T1000 (cell line): Measurements from ENCODE around the gene MFAP5.
"Not testable (repeated sequence)": the region's sequence is repeated elsewhere in the genome, so short reads cannot be mapped to it uniquely, and the experiment has no call there.

Source experiments
- DNase-seq: peaks from one replicate; lab custom pipeline; 2025; ENCODE audit warnings: mixed read lengths; lab: John Stamatoyannopoulos, UW

Gene MFAP5

DNA sequence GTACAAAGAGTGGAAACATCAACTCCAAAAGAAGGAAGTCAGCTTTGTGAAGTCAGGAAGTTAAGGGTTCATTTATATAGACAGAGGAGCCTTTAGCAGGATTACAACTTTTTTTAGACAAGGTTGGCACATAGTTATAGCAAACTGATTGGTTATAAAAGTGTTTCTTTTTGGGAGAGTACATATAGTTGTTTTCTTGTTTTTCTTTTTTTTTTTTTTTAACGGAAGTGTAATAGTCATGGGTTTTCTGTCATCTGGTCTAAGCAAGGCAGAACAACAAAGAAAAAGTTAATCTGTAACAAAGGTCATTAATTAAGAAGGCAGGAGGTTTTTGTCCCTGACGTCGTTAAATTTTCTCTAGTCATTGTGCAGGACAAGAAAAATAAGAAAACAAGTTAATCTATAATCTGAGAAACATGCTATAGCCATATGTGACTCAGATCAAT is 13.0 kb upstream of the MFAP5 start:
- no peak for DNase-seq

DNA sequence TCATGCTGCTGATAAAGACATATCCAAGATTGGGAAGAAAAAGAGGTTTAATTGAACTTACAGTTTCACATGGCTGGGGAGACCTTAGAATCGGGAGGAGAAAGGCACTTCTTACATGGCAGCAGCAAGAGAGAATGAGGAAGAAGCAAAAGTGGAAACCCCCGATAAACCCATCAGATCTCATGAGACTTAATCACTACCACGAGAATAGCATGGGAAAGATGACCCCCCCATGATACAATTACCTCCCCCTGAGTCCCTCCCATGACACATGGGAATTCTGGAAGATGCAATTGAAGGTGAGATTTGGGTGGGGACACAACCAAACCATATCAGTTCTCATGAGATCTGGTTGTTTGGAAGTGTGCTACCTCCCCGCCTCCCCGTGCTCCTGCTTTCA is 9.8 kb upstream of the MFAP5 start:
- DNase-seq, result no peak

DNA sequence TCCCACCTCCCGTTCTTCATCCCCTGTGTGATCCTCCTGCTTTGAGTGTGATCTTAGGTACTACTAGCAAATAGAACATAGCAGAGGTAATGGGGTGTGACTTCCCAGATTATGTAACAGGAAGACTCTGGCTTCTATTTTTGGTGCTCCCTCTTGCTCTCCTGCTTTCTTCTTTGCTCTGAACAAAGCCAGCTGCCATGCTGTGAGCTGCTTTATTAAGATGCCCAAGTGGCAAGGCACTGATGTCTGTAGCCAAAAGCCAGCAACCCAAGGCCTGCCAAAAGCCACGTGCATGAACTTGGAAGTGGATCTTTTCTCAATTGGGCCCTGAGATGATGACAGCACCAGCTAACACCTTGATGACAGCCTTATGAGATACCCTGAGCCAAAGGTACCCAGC is 5.8 kb upstream of the MFAP5 start:
- no peak for DNase-seq

DNA sequence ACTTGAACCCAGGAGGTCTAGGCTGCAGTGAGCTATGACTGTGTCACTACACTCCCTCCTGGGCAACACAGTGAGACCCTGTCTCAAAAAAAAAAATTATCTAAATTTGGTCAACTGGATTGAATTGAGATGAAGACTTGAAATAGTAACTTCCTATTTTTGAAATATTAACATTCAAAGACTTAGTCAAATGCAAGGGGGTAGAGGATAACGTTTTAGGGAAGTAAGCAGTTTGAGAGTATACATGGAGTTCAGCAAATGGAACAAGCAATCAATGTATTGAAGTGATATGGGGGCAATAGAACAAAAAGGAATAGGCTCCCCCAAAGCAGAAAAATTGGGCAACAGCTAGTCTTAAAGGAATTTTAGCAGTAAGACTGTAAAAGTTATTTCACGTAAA is 4.6 kb upstream of the MFAP5 start:
- DNase-seq, result no peak

DNA sequence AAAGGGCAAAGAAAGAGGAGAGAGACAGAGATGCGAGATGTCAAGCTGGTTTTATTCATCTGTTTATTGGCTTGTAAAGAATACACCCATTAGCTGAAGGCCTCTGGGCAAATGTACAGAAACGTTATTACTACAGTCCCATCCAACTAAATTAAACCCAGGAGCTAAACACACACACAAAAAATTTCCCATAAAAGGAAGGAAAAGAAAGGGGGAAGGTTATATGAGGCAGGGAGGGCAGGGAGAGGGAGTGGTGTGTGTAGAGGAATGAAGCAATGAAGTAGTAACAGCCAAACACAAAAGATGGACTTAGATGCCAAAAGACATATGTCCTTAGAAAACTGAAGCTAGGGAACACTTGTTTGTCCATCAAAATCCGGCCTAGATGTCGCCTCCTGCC is 3.1 kb upstream of the MFAP5 start:
- DNase-seq, result no peak

DNA sequence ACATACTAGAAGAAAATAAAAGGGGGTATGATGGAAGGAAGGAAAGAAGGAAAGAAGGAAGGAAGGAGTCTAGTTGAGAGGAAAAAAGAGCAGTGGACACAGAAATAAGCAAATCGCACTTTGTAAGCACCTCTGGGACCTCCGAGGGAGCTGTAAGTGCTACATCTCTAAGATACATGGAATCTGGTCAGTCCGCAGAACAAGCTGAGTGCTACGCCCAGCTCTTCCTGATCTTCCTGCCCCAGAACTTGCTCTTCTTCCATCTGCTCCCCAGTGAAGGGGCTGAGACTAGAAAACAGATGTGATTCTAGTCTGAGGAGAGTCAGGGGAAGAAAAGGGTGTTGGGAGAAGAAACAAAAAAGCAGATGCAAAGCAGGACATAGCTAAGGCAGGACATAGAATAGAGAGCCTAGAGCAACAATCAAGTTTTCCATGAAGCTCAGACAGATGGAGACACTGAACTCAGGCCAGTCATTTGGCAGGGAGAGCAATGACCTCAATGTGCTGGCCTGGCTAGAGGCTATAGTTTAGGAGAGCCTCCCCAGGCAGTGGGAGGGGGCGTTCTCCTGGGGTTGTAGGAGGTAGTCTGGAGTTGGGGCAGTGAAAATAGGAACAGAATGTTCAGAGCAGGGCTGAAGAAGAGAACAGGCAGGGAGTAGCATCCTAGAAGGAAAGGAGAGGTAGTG is 1.7 kb upstream of the MFAP5 start:
- DNase-seq, result no peak

DNA sequence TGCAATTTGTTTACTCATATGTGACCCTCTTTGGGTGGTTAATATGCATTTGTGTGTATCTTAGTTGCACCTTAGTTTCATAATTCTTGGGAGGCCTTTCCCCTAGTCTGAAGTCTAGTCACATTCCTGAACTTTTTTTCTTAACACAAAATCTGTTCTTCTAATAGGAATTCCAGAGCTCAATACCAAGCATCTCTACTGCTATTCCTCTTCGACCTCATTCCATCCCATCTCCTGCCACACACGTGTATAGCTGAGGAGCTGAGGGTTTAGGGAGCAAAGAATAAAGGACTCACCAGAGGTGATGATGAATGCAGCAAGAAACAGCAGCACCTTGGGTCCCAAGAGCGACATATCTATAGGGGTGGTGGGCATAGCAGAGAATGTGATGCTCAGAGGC is 875 bp downstream of the MFAP5 start:
- DNase-seq, result no peak

DNA sequence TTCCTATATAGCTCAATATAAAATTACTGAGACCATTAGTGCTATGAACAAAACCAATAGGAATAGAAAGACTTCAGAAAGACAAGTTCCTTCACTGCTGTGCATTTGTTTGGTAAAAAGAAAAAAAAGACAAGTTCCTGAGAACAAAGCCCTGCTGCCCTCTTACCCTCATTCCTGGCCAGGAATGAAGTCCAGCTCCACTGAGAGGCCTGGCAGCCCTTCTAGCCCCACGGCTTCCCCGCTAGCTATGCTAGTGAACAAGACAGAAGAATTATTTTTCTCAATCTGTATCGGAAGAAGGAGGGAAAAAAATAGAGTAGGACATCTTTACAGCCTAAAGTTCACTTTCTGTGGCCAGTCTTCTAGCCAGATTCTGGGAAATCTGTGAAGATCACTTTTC is 1.6 kb downstream of the MFAP5 start:
- no peak for DNase-seq

DNA sequence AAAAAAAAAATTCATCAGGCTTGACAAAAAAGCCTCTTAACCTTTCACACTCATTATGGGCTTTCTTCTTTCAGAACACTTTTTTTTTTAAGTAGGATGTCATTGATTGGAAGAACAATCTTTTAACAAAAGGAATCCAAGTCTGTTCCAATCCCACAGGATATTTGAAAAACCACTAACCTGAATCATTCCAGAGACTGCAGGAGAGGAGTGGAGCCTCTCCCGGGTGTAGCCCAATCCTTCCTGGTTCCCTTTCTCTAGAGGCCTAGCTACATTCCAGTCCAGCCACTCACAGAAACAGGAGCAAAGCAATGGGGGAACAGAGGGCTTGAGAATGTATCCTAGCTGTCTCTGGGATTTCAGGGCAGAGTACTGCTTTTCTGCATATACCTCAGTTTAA is 4.3 kb downstream of the MFAP5 start:
- no peak for DNase-seq

DNA sequence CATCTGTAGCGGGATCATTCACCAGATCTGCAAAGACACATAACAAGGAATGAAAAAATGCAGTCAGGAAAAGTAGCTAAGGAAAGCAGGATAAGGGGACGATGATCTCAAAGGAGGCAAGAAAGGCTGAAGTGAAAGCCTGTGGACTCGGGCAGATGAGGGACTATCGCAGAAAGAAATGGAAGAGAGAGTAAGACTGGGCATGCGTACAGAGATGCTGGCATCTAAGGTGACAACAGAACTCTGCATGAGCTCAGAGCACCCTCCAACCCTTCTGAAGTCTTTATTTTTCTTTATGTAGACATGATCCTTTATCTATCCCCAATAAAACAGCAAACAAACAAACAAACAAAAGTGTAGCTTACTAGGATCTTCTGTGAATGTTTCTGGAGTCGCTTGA is 7.2 kb downstream of the MFAP5 start:
- no peak for DNase-seq

DNA sequence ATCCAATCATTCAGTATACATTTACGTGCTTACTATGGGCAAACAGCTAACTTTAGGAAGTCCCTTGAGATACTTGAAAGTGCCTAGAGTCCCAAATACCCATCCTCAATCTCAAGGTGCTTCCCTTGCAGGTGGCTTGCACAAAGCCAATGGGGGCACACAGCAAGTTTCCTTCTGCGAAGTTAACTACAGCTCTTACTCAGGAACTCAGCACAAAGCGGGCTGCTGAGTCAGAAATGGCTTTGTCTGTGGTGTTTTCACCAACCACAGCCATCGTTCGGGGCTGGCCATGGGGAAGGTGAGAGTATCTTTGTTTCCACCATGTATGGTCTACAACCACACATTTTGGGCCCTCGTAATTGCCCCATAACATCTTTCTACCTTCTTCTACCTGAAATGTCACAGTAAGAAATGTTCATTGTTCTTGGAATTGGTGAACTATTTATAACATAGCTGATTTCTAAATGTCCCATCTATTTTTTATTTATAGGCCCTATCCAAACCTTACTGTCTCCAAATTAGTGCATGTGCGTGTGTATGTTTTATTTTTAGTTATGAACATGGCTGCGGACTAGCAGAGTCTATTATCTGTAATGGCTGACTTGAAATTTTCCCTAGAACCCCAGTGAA is 13.9 kb downstream of the MFAP5 start:
- no peak for DNase-seq

DNA sequence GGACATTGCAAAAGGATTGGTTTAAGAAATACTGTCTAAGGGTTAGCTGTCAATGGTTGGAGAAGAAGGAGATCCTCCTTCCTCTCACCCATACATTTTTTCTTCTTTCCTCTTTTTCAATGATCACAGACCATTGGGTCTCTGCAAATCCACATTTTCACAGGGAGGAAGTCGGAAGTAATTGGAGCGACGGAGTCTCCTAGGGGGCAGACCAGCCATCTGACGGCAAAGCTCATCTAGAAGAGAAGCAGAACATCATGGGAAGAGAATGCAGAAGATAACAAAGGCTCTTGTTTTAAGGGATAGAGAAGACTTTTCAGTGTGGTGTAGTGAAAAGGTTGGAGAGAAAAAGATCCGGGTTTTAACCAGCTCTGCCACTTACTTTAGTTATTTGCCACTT is 14.7 kb downstream of the MFAP5 start:
- DNase-seq, result no peak

DNA sequence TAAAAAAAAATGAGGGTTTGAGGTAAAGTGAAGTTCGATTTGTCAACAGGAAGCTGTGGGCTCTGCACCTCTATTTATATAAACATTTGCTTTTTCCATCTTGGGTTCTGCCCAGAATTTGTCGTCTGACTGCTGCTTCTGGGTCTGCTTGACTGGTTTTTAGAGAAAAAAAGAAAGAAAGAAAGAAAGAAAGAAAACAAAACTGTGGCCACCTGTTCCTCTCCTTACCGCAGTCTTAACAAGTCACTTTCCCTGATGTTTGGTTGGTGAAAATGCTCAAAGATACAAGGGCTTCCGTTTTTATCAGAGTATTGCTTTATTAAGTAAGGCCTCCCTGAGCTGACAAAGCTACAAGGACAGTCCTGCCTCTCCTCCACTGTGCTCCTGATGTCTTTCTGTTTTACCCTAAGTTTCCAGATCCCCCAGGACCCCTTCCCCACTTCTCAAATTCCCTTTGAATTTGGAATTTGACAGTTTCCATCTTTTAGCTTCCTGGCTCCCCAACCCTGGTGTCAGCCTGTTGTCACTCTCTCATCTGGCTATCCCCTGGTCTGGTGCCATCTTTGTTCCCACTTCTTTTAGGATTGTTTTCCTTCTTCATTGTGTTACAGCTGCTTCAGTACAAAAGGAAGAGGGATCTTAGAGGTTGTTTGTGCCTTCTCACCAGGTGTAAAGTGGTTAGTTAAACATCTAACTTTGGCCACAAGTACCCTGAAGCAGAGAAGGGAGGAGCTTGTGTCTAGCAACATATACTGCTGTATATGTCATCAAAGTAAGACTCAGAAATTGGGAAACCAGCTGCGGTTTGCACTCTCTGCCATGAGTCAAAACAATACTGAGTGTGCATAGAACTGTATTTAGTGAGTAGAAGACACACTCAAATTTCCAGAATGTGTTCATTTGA is 18.0 kb downstream of the MFAP5 start:
- no peak for DNase-seq

DNA sequence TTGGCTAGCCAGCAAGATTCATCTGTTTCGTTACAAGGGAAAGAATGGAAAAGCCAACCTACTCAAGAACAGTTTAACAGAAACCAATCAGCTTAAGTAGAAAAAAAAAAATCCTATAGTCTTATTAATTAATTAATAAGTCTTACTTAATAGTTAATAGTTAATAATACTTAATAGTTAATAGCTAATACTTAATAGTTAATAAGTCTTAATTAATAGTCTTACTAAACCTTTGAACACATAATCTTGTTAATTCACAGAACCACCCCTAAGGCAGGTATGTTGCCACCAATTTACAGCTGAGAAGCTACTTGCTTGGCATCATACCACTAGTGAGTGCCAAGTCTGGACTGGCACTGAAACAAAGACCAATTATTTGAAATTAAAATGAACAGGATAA is 19.9 kb downstream of the MFAP5 start:
- DNase-seq, result no peak

DNA sequence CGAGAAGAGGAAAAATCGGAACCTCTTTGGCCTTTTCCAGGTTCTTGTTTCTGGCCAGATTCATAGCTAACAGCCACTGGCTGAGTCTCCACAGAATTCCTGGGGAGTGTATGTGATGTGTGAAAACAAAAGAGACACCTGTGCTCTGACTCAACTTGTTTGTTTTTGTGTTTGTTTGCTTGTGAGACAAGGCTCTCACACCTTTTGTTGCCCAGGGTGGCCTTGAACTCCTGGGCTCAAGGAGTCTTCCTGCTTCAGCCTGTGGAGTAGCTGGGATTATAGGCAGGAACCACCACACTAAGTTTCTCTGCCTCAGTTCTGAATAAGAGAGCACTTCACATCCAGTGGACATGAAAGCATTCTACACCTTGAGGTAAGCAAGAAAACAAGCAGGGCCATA is 22.7 kb downstream of the MFAP5 start:
- DNase-seq, result no peak

DNA sequence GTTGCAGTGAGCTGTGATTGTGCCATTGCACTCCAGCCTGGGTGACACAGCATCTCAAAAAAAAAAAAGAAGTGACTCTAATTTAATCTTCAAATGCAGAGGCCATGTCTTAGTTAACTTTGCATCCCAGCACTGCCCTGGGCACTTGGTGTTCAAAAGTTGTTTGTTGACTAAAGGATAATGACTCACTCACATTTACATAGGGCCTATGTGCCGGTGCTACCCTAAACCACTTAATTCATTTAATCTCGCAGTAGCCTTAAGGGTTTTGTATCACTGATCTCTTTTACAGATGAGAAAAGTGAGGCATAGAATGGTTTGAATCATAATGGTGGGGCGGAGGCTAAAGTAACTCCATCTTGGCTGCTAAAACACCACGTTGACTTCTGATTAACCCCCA is 23.7 kb downstream of the MFAP5 start:
- DNase-seq, result no peak

DNA sequence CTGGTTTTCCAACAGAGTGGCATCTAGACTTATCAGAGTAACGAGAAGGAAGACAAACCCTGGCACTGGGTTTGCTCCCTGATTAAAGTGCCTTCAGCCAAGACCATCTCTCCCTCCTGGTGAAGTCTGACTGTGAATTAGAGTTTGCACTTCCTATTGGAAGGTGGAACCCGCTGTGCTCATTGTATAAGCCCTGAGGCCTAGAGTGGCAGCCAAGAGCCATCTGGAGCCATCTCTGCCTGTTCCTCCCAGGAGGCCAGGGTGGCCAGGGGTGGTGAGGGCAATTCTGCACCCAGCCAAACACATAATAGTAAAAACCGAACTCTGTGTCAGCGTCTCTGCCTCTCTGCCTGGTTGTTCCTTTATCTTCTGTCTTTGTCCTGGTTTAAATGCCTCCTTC is 25.0 kb downstream of the MFAP5 start:
- no peak for DNase-seq

DNA sequence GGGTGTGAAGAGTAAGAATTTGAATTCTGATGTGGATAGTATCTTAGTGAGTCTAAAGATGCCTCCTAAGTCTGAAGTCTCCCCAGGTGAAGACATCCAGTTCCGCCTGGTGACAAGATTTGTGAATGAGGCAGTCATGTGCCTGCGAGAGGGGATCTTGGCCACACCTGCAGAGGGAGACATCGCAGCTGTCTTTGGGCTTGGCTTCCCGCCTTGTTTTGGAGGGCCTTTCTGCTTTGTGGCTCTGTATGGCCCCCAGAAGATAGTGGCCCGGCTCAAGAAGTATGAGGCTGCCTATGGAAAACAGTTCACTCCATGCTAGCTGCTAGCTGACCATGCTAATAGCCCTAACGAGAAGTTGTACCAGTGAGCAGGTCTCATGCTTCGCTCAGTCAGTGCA is 25.4 kb downstream of the MFAP5 start:
- no peak for DNase-seq

DNA sequence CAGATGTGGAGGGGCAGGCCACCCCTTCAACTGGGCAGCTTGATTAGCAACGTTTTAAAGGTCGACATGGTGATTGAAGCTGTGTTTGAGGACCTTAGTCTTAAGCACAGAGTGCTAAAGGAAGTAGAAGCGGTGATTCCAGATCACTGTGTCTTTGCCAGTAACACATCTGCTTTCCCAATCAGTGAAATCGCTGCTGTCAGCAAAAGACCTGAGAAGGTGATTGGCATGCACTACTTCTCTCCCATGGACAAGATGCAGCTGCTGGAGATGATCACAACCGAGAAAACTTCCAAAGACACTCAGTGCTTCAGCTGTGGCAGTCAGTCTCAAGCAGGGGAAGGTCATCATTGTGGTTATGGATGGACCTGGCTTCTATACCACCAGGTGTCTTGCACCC is 26.0 kb downstream of the MFAP5 start:
- DNase-seq, result no peak

DNA sequence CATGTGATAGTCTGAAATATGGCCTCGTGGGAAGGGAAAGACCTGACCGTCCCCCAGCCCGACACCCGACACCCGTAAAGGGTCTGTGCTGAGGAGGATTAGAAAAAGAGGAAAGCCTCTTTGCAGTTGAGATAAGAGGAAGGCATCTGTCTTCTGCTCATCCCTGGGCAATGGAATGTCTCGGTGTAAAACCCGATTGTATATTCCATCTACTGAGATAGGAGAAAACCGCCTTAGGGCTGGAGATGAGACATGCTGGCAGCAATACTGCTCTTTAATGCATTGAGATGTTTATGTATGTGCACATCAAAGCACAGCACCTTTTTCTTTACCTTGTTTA is 26.6 kb downstream of the MFAP5 start:
- DNase-seq, result not testable (repeated sequence)

DNA sequence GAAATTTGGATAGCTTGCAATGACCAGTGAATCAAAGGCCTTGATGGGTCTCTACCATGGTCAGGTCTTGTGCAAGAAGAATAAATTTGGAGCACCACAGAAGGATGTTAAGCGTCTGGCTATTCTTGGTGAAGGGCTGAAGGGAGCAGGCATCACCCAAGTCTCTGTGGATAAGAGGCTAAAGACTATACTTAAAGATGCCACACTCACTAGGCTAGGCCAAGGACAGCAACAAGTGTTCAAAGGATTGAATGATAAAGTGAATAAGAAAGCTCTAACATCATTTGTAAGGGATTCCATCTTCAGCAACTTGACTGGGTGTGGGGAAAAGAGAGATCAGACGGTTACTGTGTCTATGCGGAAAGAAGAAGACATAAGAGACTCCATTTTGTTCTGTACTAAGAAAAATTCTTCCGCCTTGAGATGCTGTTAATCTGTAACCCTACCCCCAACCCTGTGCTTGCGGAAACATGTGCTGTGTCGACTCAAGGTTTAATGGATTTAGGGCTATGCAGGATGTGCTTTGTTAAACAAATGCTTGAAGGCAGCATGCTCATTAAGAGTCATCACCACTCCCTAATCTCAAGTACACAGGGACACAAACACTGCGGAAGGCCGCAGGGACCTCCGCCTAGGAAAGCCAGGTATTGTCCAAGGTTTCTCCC is 27.2 kb downstream of the MFAP5 start:
- not testable (repeated sequence) for DNase-seq

DNA sequence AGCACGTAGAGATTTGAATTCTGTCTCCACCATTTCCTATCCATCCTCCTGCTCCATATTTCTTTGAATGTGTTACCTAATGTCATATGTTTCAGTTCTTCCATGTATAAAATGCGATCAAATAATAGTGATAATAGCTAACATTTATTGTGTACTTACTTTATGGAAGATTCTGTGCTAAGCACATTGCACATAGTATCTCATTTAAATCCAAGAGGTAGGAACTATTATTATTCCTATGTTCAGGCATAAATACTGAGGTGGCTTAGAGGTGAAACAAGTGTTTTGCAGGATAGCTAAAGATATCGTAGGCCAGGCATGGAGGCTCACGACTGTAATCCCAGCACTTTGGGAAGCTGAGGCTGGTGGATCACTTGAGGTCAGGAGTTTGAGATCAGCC is 32.5 kb downstream of the MFAP5 start:
- DNase-seq, result no peak
